ENCODE results near the gene NKTR. TPM values are rescaled to one million over a fixed set of nuclear protein-coding genes. Genes with fewer than 3 reads are reported as not detected.

Gene NKTR
- total RNA-seq, 1 donor from 2014 or later: 50.0 TPM

GRCh38 chr3:42562047-42562907 is 38.2 kb upstream of the NKTR start:
- Mint-ChIP-seq H3K4me1 (ENCODE audit: low read depth) (peaks cover 3% of the 10 kb centered on the region), H3K27ac (ENCODE audit: unreplicated experiment) (no peak overlapping the region), H3K4me3 (ENCODE audit: unreplicated experiment) (no peak overlapping the region), H3K27me3 (ENCODE audit: low read depth) (no peaks in the 10 kb centered on the region), H3K9me3 (ENCODE audit: low read depth) (no peaks in the 10 kb centered on the region), H3K36me3 (ENCODE audit: low read depth) (peaks cover 22% of the 10 kb centered on the region)
- no peak for TF ChIP-seq CTCF (IDR thresholded peaks at IDR 0.05)
- no peak for DNase-seq (ENCODE audit: low spot score)

GRCh38 chr3:42569593-42570142 is 30.8 kb upstream of the NKTR start:
- Mint-ChIP-seq H3K9me3 (ENCODE audit: low read depth) (peaks cover 8% of the 10 kb centered on the region), H3K4me1 (ENCODE audit: low read depth) (peaks cover 2% of the 10 kb centered on the region), H3K27ac (ENCODE audit: unreplicated experiment) (no peak overlapping the region), H3K36me3 (ENCODE audit: low read depth) (peaks cover 21% of the 10 kb centered on the region), H3K4me3 (ENCODE audit: unreplicated experiment) (no peak overlapping the region), H3K27me3 (ENCODE audit: low read depth) (no peaks in the 10 kb centered on the region)
- no peak for TF ChIP-seq CTCF (IDR thresholded peaks at IDR 0.05)
- DNase-seq (ENCODE audit: low spot score): no peak

DNA sequence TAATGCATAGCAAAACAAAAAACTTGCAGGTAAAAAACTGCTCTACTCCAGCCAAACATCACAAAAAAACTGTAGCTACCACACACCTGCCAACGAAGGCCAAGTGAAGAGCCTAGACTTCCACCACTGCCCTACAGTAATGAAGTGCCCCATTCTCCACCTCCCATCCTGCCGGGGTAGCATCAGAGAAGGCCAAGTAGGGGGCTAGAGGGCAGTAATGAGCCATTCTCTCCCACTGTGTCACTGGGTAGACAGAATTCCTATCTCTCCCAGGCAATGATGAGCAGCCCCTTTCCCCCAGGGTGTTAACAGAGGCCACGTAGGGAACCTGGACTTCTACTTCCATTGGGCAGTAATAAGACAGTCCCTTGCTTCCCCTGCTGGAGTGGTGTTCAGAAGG is 28.2 kb upstream of the NKTR start:
- H3K4me3 Mint-ChIP-seq (ENCODE audit: unreplicated experiment): no peak overlapping the region
- TF ChIP-seq CTCF (IDR thresholded peaks at IDR 0.05): peak; percentile 60
- no peaks in the 10 kb centered on the region for H3K27me3 Mint-ChIP-seq (ENCODE audit: low read depth)
- H3K4me1 Mint-ChIP-seq (ENCODE audit: low read depth): peaks cover 2% of the 10 kb centered on the region
- H3K27ac Mint-ChIP-seq (ENCODE audit: unreplicated experiment): no peak overlapping the region
- peaks cover 18% of the 10 kb centered on the region for H3K9me3 Mint-ChIP-seq (ENCODE audit: low read depth)
- peaks cover 23% of the 10 kb centered on the region for H3K36me3 Mint-ChIP-seq (ENCODE audit: low read depth)
- DNase-seq (ENCODE audit: low spot score): no peak

DNA sequence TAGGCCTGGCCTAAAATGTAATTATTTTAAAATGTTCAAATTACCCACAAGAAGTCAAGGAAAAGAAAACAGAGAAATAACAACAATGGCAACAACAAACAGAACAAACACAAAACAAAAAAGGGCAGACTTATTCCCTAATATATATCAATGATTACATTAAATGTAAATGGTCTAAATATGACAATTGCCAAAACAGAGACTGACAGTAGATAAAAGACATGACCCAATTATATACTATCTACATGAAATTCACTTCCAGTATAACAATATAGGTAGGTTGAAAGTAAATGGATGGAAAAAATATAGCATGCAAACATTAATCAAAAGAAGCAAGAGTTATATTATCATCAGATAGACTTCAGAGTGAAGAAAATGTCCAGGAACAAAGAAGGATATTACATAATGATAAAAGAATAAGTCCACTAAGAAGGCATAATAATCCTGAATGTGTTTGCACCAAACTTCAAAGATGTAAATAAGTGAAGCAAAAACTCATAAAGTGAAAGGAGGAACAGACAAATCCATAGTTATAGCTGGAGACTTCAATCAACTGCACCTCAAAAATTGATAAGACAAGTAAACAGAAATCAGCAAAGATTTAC is 25.2 kb upstream of the NKTR start:
- no peak overlapping the region for H3K4me3 Mint-ChIP-seq (ENCODE audit: unreplicated experiment)

More for the DNA sequence above, 25.2 kb upstream of the NKTR start:
- no peak for TF ChIP-seq CTCF (IDR thresholded peaks at IDR 0.05)
- Mint-ChIP-seq H3K27ac (ENCODE audit: unreplicated experiment) (no peak overlapping the region), H3K4me1 (ENCODE audit: low read depth) (peaks cover 13% of the 10 kb centered on the region), H3K9me3 (ENCODE audit: low read depth) (peaks cover 18% of the 10 kb centered on the region), H3K27me3 (ENCODE audit: low read depth) (no peaks in the 10 kb centered on the region), H3K36me3 (ENCODE audit: low read depth) (peaks cover 24% of the 10 kb centered on the region)
- no peak for DNase-seq (ENCODE audit: low spot score)
